ENCODE measurements around the gene PAPPA2.

PAPPA2 gene

DNA sequence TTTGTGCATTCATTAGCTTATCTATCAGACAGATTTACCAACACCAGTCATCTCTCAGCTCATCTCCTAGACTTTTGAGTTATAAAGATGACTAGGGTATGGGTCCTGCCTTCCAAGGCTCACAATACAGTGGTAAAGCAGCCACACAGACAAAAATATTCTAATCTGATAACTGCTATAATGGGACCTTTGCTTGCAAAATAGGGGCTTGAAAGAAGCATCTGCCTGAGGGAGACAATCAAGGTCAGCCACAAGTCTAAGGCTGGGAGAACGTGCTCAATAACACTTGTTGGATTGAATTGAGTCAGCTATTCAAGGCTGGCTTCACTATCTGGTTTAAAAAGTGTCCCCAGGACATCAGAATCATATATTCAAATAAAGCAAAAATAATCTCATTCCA lies 1.4 kb upstream of the PAPPA2 start:
- H3K36me3 Mint-ChIP-seq, result no peaks in the 10 kb centered on the region
- H3K4me1 Mint-ChIP-seq, result no peaks in the 10 kb centered on the region
- H3K9me3 Mint-ChIP-seq, result peaks cover 1 to 5% of the 10 kb centered on the region in 2 donors
- H3K27me3 Mint-ChIP-seq, result peaks cover 0 to 9% of the 10 kb centered on the region in 2 donors
- no peak overlapping the region for H3K4me3 Mint-ChIP-seq
- ATAC-seq (replicated peaks), result no peak
- no peak for DNase-seq
- no peak overlapping the region for H3K27ac Mint-ChIP-seq

GRCh38 chr1:176466514-176466913 lies 3.5 kb downstream of the PAPPA2 start:
- H3K36me3 Mint-ChIP-seq, result no peaks in the 10 kb centered on the region
- DNase-seq (no peak), ATAC-seq (replicated peaks) (no peak)
- no peaks in the 10 kb centered on the region for H3K4me1 Mint-ChIP-seq
- H3K4me3 Mint-ChIP-seq, result no peak overlapping the region
- H3K27me3 Mint-ChIP-seq, result peaks cover 0 to 9% of the 10 kb centered on the region in 2 donors
- H3K9me3 Mint-ChIP-seq, result no peaks in the 10 kb centered on the region
- H3K27ac Mint-ChIP-seq, result no peak overlapping the region

DNA sequence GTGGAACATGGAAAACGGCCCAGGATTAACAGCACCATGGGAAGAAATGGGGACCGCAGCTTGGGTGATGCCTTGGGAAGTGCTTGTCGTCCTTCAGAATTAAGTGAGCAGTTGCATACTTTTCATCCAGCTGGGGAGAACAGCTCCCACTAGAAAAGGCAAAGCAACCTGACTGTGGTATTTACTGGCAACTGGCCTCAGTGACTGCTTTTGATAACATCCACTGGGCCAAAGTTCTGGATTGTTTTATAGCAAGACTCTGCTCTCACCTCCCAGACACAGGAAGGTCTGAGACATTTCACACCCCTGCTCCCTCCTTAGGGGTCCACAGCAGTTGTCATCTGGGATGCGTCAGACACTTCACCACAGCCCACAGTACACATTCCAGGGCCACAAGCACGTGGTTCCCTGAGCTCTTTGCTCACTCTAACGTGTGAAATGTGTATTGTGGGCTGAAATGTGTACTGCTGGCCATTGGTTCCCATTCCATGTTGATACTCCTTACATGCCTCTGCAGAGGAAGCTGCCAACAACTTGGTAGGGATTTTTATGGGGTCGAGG lies 6.6 kb downstream of the PAPPA2 start:
- Mint-ChIP-seq H3K4me3 (no peak overlapping the region), H3K36me3 (no peaks in the 10 kb centered on the region), H3K9me3 (peaks cover 0 to 2% of the 10 kb centered on the region in 2 donors), H3K27me3 (peaks cover 0 to 9% of the 10 kb centered on the region in 2 donors), H3K27ac (no peak overlapping the region), H3K4me1 (no peaks in the 10 kb centered on the region)
- DNase-seq (no peak), ATAC-seq (replicated peaks) (no peak)

DNA sequence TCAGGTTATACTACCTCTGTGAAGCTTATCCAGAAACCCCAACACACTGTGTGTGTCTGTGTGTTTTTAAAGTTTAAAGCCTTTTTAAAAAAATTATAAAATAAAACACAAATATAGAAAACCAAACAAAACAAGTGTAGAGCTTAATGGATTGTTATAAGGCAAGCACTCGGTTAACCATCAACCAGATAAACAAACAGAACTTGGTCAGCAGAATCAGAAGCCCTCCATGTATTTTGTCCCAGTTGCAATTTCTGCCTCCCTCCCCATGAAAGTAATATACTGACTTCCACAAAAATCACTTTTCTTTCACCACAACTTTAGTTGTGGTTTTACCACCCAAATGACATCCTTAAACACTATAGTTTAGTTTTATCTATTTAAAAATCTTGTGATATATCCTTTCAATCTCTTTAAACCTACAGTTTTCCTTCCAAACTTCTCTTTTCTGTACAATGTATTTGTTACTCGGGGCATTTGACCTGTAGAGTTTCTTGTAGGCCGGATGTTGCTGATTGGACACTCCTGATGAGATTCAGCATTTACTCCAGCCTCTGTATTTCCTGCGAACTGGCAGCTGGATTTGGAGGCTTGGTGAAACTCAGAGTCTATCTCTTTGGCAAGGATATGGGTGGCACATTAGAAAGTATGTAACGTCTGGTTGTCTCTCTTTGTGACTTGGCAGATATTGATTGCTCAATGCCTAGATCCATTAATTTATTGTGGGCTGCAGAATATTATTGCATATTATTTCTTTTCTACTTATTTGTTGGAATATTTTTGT lies 8.6 kb downstream of the PAPPA2 start:
- Mint-ChIP-seq H3K4me3 (no peak overlapping the region), H3K9me3 (peaks cover 0 to 2% of the 10 kb centered on the region in 2 donors), H3K27ac (no peak overlapping the region), H3K36me3 (no peaks in the 10 kb centered on the region), H3K4me1 (no peaks in the 10 kb centered on the region), H3K27me3 (peaks cover 0 to 5% of the 10 kb centered on the region in 2 donors)
- DNase-seq, result no peak
- no peak for ATAC-seq (replicated peaks)

DNA sequence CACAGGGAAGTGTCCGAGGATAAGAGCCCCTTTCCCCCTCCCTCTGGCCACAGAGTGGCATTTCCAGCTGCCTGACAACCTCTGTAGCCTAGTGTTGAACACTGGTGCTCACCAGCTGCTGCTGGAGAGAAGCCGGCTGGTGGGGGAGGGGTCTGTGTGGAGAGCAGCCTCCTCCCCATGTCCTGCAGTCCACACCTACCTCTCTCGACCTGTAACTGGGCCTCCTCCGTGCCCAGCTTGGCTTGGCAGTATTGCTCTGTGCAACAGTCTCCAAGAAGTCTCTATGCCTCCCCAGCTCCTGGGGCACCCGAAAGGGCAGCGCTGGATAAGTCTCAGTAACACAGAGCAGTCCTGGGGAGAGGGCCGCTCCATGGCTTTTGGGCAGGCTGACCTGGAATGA lies 17.0 kb downstream of the PAPPA2 start:
- H3K4me1 Mint-ChIP-seq, result no peaks in the 10 kb centered on the region
- H3K27ac Mint-ChIP-seq, result no peak overlapping the region
- H3K27me3 Mint-ChIP-seq, result no peaks in the 10 kb centered on the region
- peaks cover 0 to 2% of the 10 kb centered on the region in 2 donors for H3K9me3 Mint-ChIP-seq
- H3K36me3 Mint-ChIP-seq, result no peaks in the 10 kb centered on the region
- DNase-seq (no peak), ATAC-seq (replicated peaks) (no peak)
- H3K4me3 Mint-ChIP-seq, result no peak overlapping the region

GRCh38 chr1:176480750-176481149 lies 17.8 kb downstream of the PAPPA2 start:
- no peak for ATAC-seq (replicated peaks)
- DNase-seq, result no peak
- Mint-ChIP-seq H3K4me3 (no peak overlapping the region), H3K36me3 (no peaks in the 10 kb centered on the region), H3K27me3 (no peaks in the 10 kb centered on the region), H3K9me3 (peaks cover 0 to 2% of the 10 kb centered on the region in 2 donors), H3K4me1 (no peaks in the 10 kb centered on the region), H3K27ac (no peak overlapping the region)

DNA sequence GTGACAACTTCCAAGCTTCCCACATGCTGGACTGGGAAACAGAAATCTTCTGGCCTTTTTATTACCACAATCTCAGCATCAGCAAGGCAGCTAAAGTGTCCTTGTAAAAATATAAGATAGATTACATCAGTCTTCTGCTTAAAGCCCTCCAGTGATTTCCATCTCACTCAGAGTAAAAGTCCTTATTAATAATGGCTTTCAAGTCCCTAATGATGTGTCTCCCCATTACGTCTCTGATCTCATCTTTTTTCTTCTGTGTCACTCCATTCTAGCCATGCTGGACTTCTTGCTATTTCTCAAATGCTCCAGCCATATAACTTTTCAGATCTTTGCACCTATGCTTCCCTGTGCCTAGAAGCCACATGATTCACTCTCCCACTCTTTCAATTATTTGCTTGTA lies 22.1 kb downstream of the PAPPA2 start:
- DNase-seq, result no peak
- Mint-ChIP-seq H3K9me3 (peaks cover 0 to 2% of the 10 kb centered on the region in 2 donors), H3K36me3 (no peaks in the 10 kb centered on the region), H3K4me3 (no peak overlapping the region), H3K27ac (no peak overlapping the region), H3K4me1 (no peaks in the 10 kb centered on the region), H3K27me3 (no peaks in the 10 kb centered on the region)
- ATAC-seq (replicated peaks), result no peak

- H3K27ac Mint-ChIP-seq, result no peak overlapping the region
- H3K36me3 Mint-ChIP-seq, result no peaks in the 10 kb centered on the region
- H3K27me3 Mint-ChIP-seq, result peaks cover 4 to 7% of the 10 kb centered on the region in 2 donors
- H3K4me1 Mint-ChIP-seq, result no peaks in the 10 kb centered on the region
- H3K9me3 Mint-ChIP-seq, result peaks cover 0 to 2% of the 10 kb centered on the region in 2 donors
- ATAC-seq (replicated peaks) (no peak), DNase-seq (no peak)
- no peak overlapping the region for H3K4me3 Mint-ChIP-seq
These were observed 31.5 kb downstream of the PAPPA2 start for GRCh38 chr1:176494436-176494835.

DNA sequence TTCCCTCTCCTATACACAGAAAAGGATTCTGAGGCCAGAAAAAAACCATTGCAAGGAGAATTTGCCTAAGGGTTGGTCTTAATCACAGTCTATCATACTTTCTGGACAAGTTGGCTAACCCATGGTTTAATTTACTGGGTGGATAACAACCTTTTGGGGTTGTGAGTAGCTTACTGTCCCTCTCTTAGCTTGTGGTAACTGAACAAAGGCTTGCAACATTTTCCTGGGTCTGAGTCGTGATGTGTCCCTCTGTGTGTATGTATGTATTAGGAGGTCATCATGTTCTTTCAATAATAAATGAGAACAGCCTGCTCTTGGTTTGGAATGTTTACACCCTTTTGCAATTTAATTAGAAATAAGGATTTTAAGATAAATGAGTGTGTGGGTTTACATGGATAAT lies 36.7 kb downstream of the PAPPA2 start:
- Mint-ChIP-seq H3K9me3 (no peaks in the 10 kb centered on the region), H3K27ac (no peak overlapping the region), H3K27me3 (peaks cover 2 to 7% of the 10 kb centered on the region in 2 donors), H3K36me3 (no peaks in the 10 kb centered on the region), H3K4me1 (no peaks in the 10 kb centered on the region), H3K4me3 (no peak overlapping the region)
- ATAC-seq (replicated peaks), result no peak
- no peak for DNase-seq

- H3K9me3 Mint-ChIP-seq, result no peaks in the 10 kb centered on the region
- no peaks in the 10 kb centered on the region for H3K36me3 Mint-ChIP-seq
- peaks cover 7 to 9% of the 10 kb centered on the region in 2 donors for H3K27me3 Mint-ChIP-seq
- no peak for DNase-seq
- H3K27ac Mint-ChIP-seq, result peak overlapping the region; percentile 56
- H3K4me1 Mint-ChIP-seq, result no peaks in the 10 kb centered on the region
- H3K4me3 Mint-ChIP-seq, result no peak overlapping the region
- ATAC-seq (replicated peaks), result no peak
These were observed 38.6 kb downstream of the PAPPA2 start for GRCh38 chr1:176501599-176501998.

DNA sequence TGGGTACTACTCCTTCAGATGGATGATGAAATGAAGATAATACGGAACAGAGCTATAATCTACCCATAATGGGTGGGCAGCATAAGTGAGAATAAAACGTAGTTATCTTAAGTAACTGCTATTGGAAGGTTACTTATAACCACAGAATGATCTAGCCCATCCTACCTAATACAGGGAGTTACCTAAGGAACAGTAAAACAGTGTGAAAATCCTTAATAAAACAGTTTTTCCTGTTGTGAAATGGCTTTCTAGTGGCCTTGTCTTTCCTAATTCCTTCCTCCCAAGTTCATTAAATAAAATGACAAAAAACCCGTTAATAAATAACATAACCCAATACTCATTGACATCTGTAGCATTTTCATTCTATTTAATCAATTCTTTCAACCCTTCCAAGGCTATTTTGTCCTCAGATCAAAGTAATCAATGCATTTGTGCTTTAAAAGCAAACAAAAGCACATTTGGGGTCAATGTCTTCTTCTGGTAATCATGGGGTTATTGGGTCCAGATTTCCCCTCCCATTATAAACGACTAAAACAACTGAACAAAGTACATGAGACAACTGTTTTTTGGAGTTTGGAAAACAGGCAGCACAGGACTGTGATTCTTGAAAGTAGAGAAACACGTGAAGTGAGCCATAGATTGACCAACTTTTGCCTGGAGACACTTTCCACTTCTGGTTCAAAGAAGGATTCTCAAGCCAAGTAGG lies 42.0 kb downstream of the PAPPA2 start:
- Mint-ChIP-seq H3K27ac (no peak overlapping the region), H3K9me3 (no peaks in the 10 kb centered on the region), H3K36me3 (no peaks in the 10 kb centered on the region), H3K4me3 (no peak overlapping the region), H3K27me3 (peaks cover 6 to 7% of the 10 kb centered on the region in 2 donors), H3K4me1 (no peaks in the 10 kb centered on the region)
- ATAC-seq (replicated peaks), result no peak
- DNase-seq, result no peak

GRCh38 chr1:176512966-176513365 lies 50.0 kb downstream of the PAPPA2 start:
- H3K36me3 Mint-ChIP-seq, result no peaks in the 10 kb centered on the region
- no peak for ATAC-seq (replicated peaks)
- H3K4me1 Mint-ChIP-seq, result no peaks in the 10 kb centered on the region
- H3K9me3 Mint-ChIP-seq, result peaks cover 0 to 7% of the 10 kb centered on the region in 2 donors
- H3K4me3 Mint-ChIP-seq, result no peak overlapping the region
- no peak overlapping the region for H3K27ac Mint-ChIP-seq
- no peak for DNase-seq
- peaks cover 4% of the 10 kb centered on the region in 2 donors for H3K27me3 Mint-ChIP-seq

DNA sequence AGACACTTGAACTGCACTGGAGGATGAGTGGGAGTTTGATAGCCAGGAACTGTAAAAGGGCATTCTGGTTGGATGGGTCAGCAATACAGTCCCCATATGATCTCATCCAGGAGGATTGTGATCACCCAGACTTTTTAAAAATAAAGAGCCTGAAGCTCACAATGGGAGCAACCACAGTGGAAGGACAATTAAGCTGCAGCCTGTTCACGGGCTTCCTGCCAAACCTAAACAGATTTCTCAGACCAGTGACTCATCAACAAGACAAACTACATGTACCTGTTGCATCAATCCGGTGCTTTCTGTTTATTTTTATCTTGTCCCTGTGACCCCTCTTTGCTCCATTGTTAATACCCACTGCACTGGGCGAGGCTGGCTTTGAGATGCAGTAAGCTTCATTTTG lies 52.3 kb downstream of the PAPPA2 start:
- ATAC-seq (replicated peaks), result no peak
- Mint-ChIP-seq H3K27me3 (peaks cover 4% of the 10 kb centered on the region in 2 donors), H3K27ac (no peak overlapping the region), H3K36me3 (no peaks in the 10 kb centered on the region), H3K4me3 (no peak overlapping the region), H3K9me3 (peaks cover 0 to 7% of the 10 kb centered on the region in 2 donors), H3K4me1 (no peaks in the 10 kb centered on the region)
- no peak for DNase-seq

DNA sequence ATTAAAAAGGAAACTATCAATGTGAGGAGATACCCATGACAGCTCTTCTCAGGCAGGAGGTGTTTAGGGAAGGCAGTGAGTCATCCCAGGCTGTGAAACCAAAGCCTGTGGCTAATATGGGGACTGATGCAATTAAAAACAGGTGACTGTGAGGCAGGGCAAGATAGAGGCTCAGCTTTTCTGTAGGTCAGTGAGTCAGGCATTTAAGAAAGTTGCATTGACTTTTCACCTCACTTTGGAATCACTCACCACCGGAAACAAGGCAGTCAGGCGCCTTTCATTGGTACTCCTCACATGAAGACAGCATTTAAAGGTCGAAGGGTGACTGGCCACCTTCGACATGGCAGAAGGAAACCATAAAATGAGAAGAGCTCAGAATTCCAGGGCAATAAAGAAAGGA lies 54.5 kb downstream of the PAPPA2 start:
- Mint-ChIP-seq H3K4me1 (no peaks in the 10 kb centered on the region), H3K4me3 (no peak overlapping the region), H3K27ac (no peak overlapping the region), H3K27me3 (peaks cover 4% of the 10 kb centered on the region in 2 donors), H3K9me3 (peaks cover 0 to 7% of the 10 kb centered on the region in 2 donors), H3K36me3 (no peaks in the 10 kb centered on the region)
- DNase-seq, result no peak
- peak; percentile 34 to 55 for ATAC-seq (replicated peaks)

- Mint-ChIP-seq H3K4me3 (no peak overlapping the region), H3K9me3 (peaks cover 0 to 4% of the 10 kb centered on the region in 2 donors), H3K36me3 (no peaks in the 10 kb centered on the region), H3K27ac (no peak overlapping the region), H3K27me3 (peaks cover 4% of the 10 kb centered on the region in 2 donors), H3K4me1 (no peaks in the 10 kb centered on the region)
- ATAC-seq (replicated peaks) (no peak), DNase-seq (no peak)
These were observed 58.2 kb downstream of the PAPPA2 start for GRCh38 chr1:176521211-176521610.
